ENCODE measurements around the gene HSP90B1.

GRCh38 chr12:103962493-103962892 lies 32.3 kb downstream of the HSP90B1 start:
- TF ChIP-seq CTCF (IDR thresholded peaks at IDR 0.05) (no peak), POLR2A (IDR thresholded peaks at IDR 0.05) (no peak)

Measured in tibial nerve (tissue), 3 donors.